HG02571 (cell line): ENCODE results near the gene CETP.
"Not testable (repeated sequence)": the region's sequence is repeated elsewhere in the genome, so short reads cannot be mapped to it uniquely, and the experiment has no call there.

Source experiments
- ATAC-seq: cut with Tn5 transposase; IDR thresholded peaks from one replicate; pipeline ENCODE4 v1.9.1; 2021; ENCODE audit warnings: mild to moderate bottlenecking, moderate library complexity; ENCODE audit not compliant: unreplicated experiment

Gene CETP

GRCh38 chr16:56953006-56953405 is 8.7 kb upstream of the CETP start:
- ATAC-seq, result no peak

- no peak for ATAC-seq
Observed at GRCh38 chr16:56956076-56956475, 5.7 kb upstream of the CETP start.

DNA sequence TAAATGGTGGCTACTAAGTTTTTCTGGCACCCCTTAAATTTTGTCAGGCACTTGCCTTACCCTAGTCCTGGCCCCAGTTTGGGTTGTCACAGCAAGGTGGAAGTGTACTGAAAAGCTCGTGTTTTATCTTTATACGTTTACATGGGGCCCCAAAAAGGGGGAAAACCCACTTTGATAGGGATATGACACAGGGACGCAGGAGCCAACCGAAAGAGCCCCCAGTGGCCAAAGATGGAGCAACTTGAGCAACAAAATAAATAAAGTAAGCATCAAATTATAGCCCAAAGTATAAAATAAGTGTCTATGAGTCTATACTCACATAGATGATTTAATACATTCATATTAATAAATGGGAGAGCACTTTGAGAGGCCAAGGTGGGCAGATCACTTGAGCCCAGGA is 5.0 kb upstream of the CETP start:
- no peak for ATAC-seq

DNA sequence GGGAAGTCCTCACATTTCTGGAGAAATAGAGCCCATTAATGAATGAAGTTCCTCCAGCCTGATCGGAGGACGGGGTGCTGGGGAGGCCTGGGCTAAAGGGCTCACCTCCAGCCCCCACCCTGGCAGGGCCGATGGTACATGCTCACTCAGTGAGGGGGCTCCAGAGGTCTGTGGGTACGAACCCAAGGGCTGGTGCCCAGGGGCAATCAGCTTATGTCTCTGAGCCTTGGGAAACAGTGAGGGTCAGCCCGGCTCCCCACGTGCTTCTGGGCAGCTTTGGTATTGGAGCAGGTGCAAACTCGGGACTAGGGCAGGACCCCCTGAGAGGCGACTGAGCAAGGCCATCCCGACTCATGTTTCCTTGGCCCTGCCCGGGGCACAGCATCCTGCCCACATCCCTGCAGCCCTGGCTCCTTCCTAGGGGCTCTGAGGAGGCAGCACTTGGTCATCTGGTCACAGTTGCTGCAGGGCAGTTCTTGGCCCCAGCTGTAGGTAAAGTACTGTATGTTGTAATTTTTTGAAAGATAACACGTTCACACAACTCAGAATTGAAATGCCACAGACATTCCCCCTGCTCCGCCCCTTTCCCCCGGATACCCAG is 969 bp upstream of the CETP start:
- no peak for ATAC-seq

- ATAC-seq, result no peak
Observed at GRCh38 chr16:56961386-56961785, 364 bp upstream of the CETP start.

DNA sequence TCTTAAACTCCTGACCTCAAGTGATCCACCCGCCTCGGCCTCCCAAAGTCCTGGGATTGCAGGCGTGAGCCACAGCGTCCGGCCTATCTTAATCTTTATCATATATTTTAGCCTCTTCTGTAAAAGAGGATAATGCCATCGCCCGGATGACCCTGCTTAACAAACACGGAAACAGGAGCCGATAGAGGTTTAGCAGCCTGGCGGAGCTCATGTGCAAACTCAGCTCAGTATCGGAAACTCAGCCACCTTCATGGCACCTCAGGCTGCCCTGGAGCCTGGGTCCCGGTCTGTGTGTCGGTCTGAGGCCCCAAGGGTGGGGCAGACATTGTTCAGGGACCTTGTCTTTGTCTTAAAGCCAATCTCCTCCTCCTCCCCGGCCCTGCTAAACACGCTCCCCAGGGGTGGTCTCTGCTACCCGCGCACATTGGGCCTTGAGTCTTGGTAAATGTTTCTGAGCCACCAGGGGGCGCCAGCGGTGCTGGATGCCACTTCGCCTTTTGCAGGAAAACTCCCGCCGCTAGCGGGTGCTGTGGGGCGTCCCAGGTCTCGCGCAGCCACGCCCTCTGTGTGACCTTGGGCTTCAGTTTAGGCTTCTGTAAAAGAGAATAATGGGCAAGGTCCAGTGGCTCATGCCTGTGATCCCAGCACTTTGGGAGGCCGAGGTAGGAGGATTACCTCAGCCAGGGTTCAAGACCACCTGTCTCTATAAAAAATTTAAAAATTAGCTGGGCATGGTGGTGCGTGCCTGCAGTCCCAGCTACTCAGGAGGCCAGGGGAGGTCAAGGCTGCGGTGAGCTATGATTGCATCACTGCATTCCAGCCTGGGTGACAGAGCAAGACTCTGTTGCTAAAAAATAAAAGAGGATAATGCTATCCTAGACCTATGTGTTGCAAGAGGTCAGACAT is 2.7 kb downstream of the CETP start:
- no peak for ATAC-seq

DNA sequence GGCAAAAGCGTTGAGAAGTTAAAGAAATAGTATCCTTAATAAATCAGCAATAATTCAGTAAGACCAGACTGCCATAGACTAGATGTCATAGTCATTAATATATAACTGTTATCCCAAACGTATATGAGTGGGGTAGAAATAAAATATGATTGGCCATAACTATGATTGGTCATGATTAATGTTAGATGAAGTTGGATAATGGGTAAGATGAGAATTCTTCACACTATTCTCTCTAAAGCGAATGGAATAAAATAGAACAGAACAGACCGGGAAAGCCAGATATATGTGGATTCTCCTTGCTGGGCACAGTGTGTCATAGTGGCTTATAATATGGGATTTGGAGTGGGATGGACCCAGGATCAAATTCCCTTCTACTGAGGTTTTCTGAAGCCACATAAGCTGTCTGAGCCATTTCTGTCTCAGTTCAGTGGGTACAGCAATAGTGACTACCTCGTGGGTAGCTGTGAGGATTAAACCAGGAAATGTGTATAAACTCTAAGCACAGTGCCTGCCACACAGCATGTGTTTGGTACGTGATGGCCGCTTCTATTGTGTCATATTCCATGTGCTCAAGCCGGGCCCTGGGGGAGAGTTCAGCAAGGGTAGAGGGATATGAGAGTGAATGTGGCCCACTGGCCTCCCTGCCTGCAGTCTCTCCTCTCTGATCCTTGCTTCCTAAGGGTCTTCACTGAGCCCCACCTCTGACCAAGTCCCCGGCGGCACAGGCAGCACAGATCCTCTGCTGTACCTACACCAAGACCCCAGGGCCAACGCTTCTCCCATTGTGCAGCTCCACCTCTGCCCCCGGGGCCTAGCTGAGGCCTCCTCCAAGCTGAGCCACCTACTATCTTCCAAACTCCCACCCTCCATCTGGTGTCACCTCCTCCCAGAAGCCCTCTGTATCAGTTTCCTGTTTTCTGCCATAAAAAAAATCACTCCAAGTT is 3.7 kb downstream of the CETP start:
- ATAC-seq, result no peak

DNA sequence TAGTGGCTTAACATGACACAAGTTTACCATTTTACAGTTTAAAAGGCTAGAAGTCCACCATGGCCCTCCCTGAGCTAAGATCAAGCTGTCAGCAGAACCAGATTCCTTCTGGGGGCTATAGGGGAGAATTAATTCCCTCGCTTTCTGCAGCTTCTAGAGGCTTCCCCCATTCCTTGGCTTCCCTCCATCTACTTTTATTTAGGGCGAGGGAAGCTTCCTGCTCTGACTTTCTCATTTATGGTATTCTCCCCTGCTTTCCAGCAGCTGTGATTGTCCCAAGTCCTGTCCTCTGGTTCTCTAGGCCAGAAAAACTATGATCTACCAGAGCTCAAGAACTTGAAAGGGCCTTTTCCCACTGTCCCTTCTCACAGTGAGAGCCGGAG is 4.3 kb downstream of the CETP start:
- no peak for ATAC-seq

GRCh38 chr16:56967733-56968132 is 6.0 kb downstream of the CETP start:
- no peak for ATAC-seq

GRCh38 chr16:56969769-56970168 is 8.0 kb downstream of the CETP start:
- ATAC-seq, result no peak

- no peak for ATAC-seq
Observed at GRCh38 chr16:56970934-56971767, 9.4 kb downstream of the CETP start.

GRCh38 chr16:56971768-56972043 is 10.0 kb downstream of the CETP start:
- ATAC-seq, result no peak

DNA sequence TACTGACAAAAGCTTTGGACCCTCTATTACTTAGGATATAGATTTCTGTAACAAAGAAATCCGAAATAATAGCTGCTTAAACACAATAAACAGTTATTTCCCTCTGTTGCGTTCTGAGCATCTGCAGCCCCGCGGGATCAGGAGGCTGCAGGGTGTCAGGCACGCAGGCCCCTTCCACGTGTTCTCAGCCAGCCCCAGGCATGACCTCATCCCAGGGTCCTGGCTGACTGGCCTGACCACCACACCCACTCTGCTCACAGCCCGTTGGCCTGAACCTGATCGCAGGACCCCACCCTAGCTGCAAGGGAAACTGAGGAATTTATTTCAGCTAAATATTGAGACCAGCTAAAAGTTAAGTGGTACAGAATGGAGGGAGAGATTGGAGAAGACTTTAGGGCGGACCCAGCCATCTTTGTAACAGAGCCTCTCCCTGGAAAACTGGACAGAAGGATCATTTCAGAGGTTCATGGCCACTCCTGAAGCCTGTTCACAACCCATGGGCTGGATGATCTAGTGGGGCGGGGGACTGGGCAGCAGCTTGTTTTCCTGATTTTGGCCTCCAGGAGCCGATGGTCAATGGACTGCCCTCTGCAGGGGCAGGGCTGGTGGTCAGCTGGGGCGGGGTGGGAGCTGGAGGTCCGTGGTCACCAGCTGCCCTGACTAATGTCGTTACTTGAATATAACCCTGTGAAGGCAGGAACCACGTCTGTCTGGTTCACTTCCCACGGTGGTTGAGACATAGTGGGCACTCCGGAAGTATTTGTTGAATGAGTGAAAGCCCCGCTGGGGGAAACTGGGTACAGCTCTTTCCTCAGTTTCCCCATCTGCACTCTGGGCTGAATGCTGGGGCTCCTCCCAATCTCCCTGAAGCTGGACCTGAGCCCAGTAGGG is 10.9 kb downstream of the CETP start:
- ATAC-seq, result no peak

GRCh38 chr16:56973294-56973689 is 11.5 kb downstream of the CETP start:
- ATAC-seq, result no peak

DNA sequence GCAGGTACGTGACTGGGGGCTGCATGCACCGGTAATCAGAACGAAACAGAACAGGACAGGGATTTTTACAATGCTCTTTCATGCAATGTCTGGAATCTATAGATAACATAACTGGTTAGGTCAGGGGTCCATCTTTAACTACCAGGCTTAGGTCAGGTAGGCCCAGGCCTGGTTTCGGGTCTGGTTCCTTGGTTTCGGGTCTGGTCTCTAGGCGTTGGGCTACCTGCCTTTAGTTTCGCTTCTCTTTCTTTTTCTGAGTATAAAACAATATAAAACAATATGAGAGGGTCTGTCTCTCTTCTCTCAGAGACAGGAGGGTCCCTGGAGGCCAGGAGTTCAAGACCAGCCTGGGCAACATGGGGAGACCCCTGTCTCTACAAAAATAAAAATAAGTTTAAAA is 12.1 kb downstream of the CETP start:
- not testable (repeated sequence) for ATAC-seq

- ATAC-seq, result no peak
Observed at GRCh38 chr16:56974549-56975300, 13.0 kb downstream of the CETP start.

GRCh38 chr16:56975714-56976113 is 14.0 kb downstream of the CETP start:
- ATAC-seq, result no peak

- ATAC-seq, result no peak
Observed at GRCh38 chr16:56977216-56977615, 15.5 kb downstream of the CETP start.

DNA sequence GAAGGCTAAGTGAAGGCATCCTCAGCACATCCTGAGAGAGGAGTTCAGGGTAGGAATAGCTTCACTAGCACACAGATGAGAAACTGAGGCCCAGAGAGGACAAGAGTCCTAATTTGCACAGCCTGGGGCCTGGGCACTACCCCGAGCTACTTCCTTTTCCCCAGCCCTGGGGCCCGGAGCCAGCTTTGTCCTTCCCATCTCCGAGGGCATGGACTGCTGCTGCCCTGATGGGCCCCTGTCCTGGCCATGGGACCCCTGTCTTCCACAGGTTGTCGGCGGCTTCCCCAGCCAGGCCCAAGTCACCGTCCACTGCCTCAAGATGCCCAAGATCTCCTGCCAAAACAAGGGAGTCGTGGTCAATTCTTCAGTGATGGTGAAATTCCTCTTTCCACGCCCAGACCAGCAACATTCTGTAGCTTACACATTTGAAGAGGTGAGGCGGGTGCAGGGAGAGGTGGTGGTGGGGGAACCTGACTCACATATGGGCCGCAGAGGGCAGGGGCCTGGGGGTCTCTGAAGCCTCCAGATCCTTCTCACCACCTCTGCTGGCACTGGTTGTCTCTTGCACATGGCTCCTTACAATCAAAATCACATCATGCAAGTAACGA is 16.2 kb downstream of the CETP start:
- no peak for ATAC-seq
